ENCODE results near the gene POLR3GL. TPM values are rescaled to one million over a fixed set of nuclear protein-coding genes. Genes with fewer than 3 reads are reported as not detected.

The POLR3GL gene
- 12.4 and 19.2 TPM in 2 replicates for total RNA-seq

DNA sequence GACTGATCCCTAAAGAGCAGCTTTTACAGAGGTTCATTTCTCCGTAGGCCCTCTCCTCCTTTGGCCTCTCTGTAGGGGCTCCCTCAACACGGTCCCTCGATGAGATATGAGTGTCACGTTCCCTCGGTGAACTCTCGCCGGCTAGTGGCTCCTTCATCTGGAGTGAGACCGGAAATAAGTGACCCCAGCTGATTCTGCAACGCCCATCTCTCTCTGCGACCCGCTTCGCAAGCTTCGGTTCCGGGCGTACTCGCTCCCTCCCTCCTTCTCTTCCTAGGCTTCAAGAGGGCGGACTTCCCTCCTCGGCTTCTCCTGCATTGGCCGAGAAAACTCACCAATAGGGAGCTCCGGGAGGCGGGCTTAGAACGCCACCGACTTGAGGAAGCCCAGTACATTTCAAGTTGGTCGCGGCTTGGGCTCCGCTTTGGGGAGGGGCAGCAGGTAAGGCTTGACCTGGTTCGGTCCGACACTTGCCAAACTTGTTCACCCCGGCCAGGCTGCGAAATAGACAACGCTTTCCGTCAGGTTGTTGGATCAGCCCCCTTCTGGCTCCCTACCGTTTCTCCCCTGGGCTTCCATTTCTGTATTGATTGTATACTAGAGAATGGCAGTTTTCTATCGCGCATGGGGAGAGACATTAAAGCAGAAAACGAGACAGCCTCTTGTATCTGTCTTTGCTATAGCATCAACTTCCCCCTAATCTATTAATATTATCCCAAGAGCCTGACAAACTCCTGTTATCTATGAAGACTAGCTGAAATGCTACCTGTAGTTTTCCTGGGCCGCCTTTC, at the start of gene POLR3GL, which contains the start of gene ANKRD34A:
POLR3GL (plus strand) TSS at position 363 of the 791 bp plus-strand sequence. CDS start 10,176 bp downstream, outside the sequence.
ANKRD34A (minus strand) TSS at position 248 of the 791 bp plus-strand sequence. CDS start 2,816 bp downstream, outside the sequence.

DNA sequence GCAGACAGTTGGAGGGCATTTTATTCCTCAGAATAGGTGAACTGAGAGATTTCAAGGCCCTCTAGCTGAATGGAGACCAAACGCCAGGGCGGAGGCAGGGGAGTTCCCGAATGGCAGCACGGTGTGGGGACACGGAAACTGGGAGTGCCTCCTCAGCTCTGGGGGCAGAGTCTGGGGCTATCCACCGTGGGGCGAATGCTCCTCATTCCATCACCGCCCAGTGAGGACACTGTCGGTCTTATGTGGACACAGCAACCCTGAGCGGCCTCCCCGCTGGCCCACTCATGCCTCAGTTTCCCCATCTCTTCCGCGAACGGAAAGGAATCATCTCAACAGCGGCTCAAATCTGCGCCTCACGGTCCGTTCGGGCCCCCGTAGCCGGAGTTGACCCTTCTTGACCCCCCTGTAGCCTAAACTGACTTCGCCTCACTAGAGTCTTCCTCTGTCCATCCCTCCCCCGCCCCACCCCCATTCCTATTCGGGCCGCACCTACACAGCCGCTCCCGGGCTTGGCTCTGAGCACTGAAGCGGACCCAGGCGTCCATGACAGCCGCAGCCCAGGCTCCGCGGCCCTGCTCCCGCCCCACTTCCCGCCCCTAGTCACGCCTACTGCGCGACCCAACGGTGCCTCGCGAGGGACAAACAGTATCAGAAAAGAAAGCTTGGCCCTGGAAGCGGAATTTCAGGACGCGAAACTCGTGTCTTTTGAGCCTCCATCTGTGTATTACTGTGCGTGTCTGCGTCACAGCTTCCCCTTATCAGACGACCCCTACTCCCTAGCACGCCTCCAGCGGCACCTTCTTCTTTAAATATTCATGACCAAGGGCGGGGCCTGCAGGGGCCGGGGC, 46.1 kb upstream of the POLR3GL start, which contains the start of gene PEX11B:
PEX11B (minus strand) TSS at position 574 of the 848 bp plus-strand sequence; CDS start at position 545, 29 bp downstream.

DNA sequence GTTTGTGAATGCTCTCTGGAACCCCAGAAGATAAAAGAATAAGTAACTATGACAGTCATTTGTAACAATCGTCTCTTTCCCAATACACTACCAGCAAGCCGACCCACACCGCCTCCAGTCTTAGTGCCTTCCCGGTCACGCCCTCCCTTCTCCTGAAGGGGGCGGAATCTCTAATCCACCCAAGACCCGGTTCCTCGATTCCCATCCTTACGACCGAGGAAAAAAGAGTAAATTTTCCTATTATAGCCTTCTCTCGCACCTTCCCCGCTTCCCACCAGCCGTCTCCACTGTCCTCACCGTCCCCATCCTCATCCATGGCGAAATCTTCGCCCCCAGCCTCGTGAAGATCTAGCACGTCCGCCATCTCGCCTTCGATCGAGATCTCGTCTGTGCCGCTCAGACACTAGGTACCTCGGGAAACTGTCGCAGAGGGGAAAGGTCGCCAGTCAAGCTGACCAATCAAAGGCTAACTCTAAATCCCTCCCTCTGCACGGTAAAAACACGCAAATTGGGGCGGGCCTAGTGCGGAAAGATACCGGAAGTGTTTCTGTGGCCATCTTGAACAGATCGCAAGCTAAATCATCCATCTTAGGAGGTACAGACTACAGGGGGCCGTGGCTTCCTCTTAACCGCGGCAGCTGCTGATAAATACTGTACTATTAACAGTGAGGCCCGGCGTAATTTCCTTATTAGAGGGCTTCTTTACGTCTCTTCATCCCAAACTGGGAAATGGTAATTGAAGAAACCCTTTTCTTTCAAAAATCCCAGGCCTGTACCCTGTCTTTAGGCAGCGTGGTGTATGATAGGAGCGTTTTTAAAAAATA, 37.2 kb upstream of the POLR3GL start, which contains the start of gene RBM8A:
RBM8A (minus strand) TSS at position 422 of the 824 bp plus-strand sequence; CDS start at position 364, 58 bp downstream.

GRCh38 chr1:145957443-145958319, 6.8 kb upstream of the POLR3GL start, which contains the start of gene LIX1L:
TSS of gene LIX1L (minus strand) at chr1:145958017. CDS start at chr1:145957927, 90 bp downstream.

DNA sequence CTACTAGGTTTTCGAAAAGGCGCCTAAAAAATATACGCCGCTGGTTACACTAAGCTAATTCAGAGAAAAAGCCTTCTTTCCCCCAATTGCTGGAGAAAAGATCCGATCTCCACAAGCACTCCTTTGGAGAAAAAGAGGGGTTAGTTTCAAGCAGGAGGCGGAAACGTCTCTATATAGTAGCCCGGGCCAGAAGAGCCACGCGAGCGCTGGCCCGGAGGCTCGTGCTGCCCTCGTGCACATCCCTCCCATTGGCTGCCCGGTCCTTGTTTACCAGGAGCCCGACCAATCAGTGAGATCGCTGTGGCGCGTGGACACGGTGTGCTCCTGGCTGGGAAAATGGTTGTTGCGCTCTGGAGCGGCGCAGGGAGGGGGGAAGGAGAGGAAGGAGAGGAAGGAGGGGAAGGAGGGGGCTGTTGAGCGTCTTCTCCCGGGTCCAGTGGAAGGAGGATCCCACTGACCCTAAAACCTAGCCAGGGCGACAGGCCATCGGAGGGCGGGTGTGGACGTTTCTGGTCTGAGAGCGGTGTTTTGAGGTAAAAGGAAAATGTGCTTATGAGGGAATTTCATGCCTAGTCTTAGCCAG, 32.0 kb downstream of the POLR3GL start, which contains the start of gene TXNIP:
TXNIP (minus strand) TSS at position 147 of the 583 bp plus-strand sequence. CDS start 313 bp downstream, outside the sequence.

DNA sequence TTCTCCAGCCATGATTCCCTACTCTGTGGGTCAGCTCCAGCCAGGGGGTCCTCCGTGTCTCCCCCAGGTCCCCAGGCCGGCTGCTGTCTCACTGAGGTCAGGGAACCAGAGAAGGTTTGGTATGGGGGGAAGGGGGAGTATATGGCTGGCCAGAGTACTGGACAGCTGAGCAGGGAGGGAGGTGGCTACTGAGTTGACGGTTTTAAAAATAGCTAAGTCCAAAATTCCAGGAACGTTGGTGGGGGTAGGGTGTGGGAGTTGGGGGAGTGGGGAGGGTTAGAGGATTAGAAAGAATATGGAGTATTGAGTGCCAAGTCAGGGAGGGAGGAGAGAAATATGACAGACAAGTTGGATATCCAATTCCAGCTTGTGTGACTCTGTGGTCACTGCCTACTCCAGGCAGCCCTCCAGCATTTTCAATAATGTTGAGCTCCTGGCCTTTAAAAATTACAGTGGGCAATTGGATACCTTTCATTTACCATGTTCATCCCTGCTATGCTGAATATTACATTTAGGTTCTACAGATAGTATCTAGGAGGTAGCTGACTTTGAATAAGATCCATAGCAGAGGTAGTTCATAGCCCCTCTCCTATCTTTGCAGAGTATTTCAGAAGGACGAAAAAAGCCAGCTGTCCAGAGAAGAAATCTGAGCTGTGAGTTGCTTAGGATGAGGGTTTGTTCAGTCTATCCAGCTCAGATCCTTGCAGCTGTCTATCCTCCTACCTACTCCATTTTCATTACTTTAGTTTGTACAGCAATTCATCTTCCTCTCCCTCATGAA, 57.3 kb downstream of the POLR3GL start, which contains the start of gene HJV:
HJV (minus strand) TSS at position 114 of the 781 bp plus-strand sequence. CDS start 1,504 bp downstream, outside the sequence.

Other genes with a start within 250 kb of the POLR3GL start
- 0.28 TPM in 1 of 2 replicates, not detected in the other for gene CD160, start 245.2 kb upstream of the POLR3GL start, total RNA-seq
- gene RNF115, start 140.6 kb upstream of the POLR3GL start, total RNA-seq = 9.6 and 10.1 TPM in 2 replicates
- gene POLR3C, start 140.5 kb upstream of the POLR3GL start, total RNA-seq = 29.3 and 30.3 TPM in 2 replicates
- 2.5 and 4.8 TPM in 2 replicates for gene NUDT17, start 119.1 kb upstream of the POLR3GL start, total RNA-seq
- gene PIAS3, start 105.6 kb upstream of the POLR3GL start, total RNA-seq = 4.8 and 7.1 TPM in 2 replicates
- gene ANKRD35, start 78.8 kb upstream of the POLR3GL start, total RNA-seq = 0.85 and 0.96 TPM in 2 replicates
- 3.4 and 5.8 TPM in 2 replicates for gene ITGA10, start 54.6 kb upstream of the POLR3GL start, total RNA-seq
- gene PEX11B, start 46.0 kb upstream of the POLR3GL start, total RNA-seq = 19.9 and 23.7 TPM in 2 replicates
- gene RBM8A, start 37.2 kb upstream of the POLR3GL start, total RNA-seq = 80.6 and 212 TPM in 2 replicates
- gene LIX1L, start 6.7 kb upstream of the POLR3GL start, total RNA-seq = 15.2 and 23.8 TPM in 2 replicates
- 0.28 and 0.38 TPM in 2 replicates for gene ANKRD34A, start 115 bp upstream of the POLR3GL start, total RNA-seq
- 101 and 115 TPM in 2 replicates for gene TXNIP, start 31.9 kb downstream of the POLR3GL start, total RNA-seq
- gene HJV, start 57.0 kb downstream of the POLR3GL start, total RNA-seq = not detected in 2 replicates
- 2.5 and 3.1 TPM in 2 replicates for gene NBPF10, start 180.1 kb downstream of the POLR3GL start, total RNA-seq

Data from regular cardiac myocyte (primary cell).